Tibial nerve (tissue), 4 donors: ENCODE measurements around the gene MAP2K2.

Source experiments
- EP300 ChIP-seq, 2 donors: sonication (generic); formaldehyde crosslinking; IDR thresholded peaks; one replicate each; pipeline ENCODE4 v1.6.1; 2017; ENCODE audit warnings: antibody characterized with exemption in 2 of 2, mild to moderate bottlenecking in 1 of 2
- POLR2A ChIP-seq, 2 donors: fragments of 450-650 bp; IDR thresholded peaks; one replicate each; pipeline ENCODE4 v1.6.1; 2017; ENCODE audit warnings: antibody characterized with exemption in 2 of 2, mild to moderate bottlenecking in 2 of 2, moderate library complexity in 2 of 2
- TF ChIP-seq, protein P1 (sequence below), 5 experiments: fragments of 200-600 bp in 3 of 5; fragments of 450-650 bp in 2 of 5; sonication (generic) in 3 of 5; IDR thresholded peaks; one replicate each; pipeline ENCODE4 v1.5.1; 2016 to 2019; ENCODE audit warnings: antibody characterized with exemption in 5 of 5, mild to moderate bottlenecking in 3 of 5, moderate library complexity in 2 of 5

DNA sequence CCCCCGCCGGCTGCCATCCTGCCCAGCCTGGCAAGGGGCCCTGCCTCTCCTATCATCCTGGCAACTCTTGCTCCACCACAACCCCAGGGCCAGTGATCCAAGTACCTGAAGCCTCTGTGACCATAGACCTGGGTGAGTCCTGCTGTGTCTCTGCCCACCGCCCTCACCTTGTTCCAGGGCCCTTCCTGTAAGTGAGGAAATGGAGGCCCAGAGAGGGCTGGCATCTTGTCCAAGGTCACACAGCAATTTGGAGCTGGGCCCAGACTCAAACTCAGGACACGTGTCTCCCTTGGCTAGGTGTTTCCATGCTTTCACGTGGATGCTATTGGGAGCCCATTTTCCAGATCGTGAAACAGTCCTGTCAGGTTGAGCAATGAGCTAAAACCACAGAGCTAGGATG is 33.2 kb upstream of the MAP2K2 start:
- TF ChIP-seq, protein P1, sequence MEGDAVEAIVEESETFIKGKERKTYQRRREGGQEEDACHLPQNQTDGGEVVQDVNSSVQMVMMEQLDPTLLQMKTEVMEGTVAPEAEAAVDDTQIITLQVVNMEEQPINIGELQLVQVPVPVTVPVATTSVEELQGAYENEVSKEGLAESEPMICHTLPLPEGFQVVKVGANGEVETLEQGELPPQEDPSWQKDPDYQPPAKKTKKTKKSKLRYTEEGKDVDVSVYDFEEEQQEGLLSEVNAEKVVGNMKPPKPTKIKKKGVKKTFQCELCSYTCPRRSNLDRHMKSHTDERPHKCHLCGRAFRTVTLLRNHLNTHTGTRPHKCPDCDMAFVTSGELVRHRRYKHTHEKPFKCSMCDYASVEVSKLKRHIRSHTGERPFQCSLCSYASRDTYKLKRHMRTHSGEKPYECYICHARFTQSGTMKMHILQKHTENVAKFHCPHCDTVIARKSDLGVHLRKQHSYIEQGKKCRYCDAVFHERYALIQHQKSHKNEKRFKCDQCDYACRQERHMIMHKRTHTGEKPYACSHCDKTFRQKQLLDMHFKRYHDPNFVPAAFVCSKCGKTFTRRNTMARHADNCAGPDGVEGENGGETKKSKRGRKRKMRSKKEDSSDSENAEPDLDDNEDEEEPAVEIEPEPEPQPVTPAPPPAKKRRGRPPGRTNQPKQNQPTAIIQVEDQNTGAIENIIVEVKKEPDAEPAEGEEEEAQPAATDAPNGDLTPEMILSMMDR (IDR thresholded peaks at IDR 0.05) = no peak
- TF ChIP-seq POLR2A (IDR thresholded peaks at IDR 0.05) (no peak), EP300 (IDR thresholded peaks at IDR 0.05) (no peak)
